GM20431 (cell line): ENCODE results near the gene MINDY4.

Experiments
- in situ Hi-C: fragments of 300-500 bp; cut with MseI, MboI; formaldehyde crosslinking; loops from one replicate; pipeline ENCODE4 v1.15.0; 2020; ENCODE audit warnings: low sequenced_read_pairs; ENCODE audit not compliant: unreplicated experiment

The MINDY4 gene

DNA sequence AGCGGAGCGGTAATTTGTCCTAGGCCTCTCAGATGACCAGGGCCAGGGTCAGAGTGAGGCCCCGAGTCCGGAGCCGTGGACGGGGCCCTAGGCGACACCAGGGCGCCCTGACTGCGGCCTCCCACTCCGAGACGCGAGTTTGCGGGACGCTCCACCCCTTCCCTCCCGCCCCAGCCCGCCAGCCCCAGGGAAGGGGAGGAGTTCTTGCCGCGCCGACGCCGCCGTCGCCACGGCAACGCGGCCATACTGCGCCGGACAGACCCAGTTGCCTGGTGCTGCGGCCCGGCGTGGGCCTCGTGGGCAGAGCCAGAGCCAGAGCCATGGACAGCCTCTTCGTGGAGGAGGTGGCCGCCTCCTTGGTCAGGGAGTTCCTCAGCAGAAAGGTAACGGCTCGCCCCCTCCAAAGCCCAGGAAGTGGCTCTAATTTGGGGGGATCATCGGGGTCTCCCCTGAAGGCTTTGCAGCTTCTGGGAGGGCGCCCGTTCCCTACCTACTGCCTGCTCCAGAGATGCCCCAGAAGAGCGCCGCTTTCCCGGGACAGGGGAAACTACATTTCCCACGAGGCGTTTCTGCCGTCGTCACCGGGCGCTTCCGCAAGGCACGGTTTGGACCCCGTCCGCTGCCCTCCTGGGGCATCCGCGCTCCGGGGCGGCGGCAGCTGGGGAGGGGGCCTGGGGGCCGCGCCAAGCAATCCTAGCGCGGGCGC lies at the start of gene MINDY4:
MINDY4 (plus strand) TSS at position 244 of the 706 bp plus-strand sequence; CDS start at position 321, 77 bp downstream.
- in situ Hi-C loops: no loop called here

DNA sequence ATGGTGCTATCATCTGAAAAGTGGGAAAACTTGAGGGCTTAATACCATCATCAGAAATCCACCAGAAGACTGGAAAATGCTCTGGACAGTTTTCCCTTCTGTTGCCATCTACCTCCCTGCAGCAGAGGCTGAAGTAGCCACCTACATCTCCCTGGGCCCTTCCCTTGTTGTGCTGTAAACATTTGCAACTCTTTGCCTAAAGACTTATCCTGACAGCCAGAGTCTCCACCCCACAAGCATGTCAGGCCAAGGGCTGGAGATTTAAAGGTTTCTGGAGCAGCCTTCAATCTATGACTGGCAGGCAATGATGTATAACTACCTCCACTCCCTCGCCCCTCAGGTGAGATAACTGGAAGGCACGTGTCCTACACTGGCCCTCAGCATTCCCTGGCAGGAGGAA lies 49.0 kb upstream of the MINDY4 start:
- in situ Hi-C loops: no loop called here

DNA sequence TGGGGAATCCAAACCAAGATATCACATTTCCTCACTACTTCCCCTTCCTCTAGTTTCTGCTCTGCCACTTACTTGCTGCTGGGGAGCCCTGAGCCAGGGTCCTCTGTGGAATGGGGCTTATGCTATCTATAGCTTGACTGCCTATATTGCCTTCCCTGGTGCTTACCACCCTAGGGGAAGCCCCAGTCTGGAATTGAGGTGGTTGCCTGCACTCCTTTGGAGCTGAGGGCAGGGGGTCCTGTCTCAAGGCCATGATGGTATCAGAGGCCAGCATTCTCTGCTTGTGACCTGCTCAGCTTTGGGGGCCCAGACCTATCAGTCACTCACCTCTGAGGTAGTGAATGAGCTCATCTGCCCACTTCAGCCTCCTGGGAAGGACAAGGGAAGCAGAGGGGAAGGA lies 48.5 kb upstream of the MINDY4 start:
- in situ Hi-C loops: no loop called here

DNA sequence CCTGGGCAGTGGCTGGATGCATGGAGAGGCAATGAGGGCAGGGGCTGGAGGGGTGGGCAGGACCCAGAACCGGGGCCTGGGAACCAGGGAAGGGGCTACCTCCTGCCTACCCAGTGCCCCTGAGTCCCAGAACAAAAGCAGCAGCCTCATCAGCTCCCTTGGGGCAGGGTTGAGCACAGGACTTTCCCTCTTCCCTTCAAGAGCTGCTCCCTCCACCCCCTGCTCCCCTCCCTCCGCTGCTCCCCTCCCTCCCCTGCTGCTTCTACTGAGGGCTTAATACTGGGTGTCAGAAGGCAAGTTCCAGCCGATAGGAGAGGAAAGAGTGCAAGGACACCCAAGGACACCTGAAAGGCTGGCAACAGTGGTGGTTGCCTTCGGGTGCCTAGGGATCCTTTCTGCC lies 47.4 kb upstream of the MINDY4 start:
- in situ Hi-C loops: no loop called here

DNA sequence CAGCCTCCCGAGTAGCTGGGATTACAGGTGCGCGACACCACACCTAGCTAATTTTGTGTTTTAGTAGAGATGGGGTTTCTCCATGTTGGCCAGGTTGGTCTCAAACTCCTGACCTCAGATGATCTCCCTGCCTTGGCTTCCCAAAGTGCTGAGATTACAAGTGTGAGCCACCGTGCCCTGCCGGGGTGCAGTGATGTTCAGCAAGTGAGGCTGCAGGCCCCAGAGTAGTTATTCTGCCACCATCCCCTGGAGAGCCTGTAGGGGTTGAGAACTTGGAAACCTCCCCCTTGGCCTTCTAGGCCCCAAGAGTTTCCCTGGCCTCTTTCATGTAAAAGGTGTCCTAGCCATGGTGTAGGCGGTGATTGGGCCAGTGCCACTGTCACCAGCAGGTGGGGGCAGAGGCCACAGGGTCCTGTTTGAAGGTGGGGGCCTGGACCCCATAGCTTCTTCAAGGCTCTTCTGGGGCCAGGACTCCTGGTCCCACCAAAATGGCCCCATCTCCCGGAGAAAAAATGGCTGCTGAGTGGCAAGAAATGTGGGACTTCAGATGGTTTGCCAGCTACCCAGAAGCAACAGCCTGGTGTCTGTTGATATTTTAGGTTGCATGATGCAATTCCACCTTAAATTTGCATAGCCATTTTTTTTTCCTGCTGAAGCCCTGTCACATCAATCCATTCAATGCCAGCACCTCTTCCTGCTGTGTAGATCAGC lies 44.8 kb upstream of the MINDY4 start:
- in situ Hi-C loops: no loop called here

DNA sequence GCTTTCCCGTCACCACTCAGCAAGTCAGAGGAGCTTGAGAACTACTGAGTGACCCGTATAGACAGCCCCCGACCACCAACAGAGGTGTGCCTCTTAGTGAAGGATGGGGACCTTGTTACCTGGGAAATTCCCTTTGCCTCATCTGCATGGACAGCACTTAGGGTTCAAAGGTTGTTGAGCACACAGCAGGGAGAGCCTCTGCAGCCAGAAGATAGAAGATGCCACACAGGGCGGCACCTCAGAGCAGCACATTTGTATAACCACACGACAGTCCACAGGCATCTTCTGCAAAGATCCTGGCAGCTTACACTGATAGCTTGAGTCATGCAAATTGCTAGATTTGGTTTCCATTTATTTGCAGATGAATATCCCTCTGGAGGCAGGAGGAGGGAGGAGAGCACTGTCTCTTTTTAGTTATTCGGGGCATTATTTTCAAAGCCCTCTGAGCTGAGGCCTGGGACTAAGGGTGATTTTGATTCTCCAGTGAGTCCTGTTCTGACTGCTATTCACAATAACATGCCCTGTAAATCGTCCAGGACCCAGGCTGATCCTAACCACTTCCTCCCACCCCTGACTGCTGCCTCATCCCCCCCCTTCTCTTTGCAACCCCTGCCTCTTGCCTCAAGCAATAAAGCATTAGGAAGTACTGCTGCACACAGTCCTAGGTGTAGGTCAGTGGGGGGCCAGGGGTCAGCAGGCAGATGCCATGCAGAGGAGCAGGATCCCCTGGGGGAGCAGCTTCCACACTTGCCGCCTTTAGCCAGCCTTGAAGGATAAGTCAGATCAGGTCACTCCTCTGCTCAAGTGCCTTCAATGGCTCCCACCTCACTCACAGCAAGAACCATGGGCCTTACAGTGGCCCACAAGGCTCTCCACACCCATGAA lies 43.9 kb upstream of the MINDY4 start:
- in situ Hi-C loops: no loop called here

DNA sequence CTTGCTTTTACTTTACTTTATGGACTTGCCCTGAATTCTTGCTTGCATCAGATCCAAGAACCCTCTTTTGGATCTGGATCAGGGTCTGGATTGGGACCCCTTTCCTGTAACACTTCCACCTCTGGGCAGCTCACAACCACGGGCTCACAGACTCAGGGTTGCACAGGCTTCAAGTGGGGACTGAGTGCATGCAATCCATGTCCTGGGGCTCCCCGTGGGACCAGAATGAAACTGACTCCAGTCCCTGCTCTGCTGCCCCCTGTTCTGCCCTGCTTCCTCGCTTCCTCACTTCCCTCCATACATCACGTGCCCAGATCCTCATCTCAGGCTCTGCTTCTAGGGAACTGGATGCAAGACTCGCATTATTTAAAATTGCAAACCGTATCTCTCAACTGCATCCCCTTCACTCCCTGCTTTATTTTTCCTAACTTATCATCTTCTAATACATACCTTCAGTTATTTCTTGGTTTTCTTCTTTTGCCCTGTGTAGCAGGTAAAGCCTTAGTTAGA lies 42.6 kb upstream of the MINDY4 start:
- in situ Hi-C loops: no loop called here

DNA sequence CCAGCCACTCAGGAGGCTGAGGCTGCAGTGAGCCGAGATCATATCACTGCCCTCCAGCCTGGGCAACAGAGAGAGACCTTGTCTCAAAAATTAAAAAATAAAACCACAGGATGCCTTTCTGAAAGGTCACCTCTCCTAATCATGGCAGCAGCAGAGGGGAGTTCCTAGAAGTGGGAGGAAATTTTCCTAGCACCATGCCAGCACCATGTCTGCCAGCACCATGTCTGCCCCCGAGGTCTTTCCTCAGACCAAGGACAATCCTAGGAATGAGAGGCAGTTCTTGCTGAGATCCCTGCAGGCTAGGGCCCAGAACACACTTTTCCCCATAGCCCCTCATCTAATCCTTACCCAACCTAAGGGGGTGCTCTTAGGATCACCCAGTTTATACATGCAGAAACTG lies 41.6 kb upstream of the MINDY4 start:
- in situ Hi-C loops: no loop called here

DNA sequence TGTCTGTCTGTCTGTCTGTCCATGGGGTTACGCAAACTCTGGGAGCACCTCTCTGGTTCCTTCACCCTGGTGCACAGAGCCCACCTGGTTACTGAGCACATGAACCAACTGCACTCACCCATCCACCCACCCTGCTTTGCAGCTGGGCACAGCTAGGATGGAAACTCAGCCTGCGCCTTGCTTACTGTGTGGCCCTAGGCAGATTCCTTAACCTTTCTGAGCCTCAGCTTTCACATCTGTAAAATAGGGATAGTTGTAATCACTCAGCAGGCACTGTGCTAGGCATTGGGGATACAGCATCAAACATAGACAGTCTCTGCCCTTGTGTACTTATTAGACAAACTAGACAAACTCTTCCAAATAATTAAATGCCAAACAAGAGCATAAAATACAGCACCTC lies 41.1 kb upstream of the MINDY4 start:
- in situ Hi-C loops: no loop called here

DNA sequence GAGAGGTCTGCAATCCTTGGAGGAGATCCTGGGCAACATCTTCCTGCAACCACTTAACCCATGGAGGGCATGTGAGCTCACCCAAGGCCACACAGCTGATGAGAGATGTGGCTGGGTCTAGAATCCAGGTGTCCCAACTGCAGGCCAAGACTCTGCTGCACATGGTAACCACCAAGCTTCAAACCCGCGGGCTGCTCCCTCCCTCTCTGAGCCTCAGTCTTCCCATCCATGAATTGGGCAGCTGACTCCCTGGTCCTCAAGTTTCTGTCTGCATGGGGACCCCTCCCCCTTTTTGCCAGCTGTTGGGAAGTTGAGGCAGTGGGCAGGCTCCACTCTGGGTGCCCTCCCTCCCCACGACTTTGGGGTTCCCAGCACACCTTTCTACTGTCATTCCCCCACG lies 40.2 kb upstream of the MINDY4 start:
- in situ Hi-C loops: no loop called here

DNA sequence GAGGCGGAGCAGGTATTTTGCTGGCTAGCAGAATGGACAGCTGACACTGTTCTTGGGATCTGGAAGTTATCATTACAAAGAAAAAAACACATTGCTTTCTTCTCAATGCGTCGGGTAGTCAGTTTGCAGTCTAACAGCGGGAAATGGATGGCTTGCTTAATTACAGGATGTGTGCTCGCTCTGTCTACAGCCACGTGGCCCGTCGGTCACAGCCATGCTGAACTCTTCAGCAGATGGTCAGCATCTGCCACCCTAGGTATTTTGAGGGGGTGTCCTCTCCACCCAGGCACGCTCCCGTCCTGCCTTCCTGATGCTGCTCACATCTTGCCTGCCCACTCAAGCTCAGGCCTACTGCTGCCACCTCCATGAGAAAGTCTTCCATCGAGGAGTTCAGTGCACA lies 39.6 kb upstream of the MINDY4 start:
- in situ Hi-C loops: no loop called here

DNA sequence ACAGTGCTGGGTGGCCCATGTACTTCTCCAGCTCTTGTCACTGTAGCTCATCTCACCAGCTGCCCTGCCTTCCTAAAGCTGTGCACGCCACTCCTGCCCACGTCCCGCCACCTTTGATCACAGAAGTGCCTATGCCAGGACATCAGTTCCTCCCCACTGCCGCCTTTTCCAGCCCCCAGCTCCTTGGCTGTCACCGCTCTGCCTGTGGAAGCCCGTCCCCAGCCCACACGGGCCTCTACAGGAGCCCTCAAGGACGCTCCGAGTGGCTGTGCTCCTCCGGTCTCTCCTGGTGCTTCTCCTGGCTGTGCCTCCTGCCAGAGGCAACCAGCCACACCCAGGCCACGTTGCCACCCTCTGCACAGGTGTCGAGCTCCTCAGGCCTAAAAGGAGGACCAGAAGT lies 38.6 kb upstream of the MINDY4 start:
- in situ Hi-C loops: no loop called here

DNA sequence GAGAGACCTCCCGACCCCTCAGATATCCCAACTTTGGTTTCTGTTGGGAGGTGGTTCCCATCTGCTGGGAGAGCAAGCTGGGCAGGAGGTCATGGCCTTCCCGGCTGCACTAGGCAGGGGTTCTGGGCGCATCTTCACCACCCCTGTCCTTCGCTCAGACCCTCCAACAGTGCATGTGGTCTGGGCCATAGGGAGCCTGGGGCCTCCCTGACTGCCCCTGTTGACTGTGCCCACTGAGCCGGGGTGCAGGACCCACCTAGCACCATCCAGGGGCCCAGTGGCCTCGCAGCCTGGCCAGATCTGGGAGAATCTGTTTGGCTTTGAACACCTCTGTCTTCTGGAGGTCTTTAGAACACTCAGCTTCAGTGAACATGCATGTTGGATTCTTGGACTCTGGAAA lies 38.0 kb upstream of the MINDY4 start:
- in situ Hi-C loops: no loop called here

DNA sequence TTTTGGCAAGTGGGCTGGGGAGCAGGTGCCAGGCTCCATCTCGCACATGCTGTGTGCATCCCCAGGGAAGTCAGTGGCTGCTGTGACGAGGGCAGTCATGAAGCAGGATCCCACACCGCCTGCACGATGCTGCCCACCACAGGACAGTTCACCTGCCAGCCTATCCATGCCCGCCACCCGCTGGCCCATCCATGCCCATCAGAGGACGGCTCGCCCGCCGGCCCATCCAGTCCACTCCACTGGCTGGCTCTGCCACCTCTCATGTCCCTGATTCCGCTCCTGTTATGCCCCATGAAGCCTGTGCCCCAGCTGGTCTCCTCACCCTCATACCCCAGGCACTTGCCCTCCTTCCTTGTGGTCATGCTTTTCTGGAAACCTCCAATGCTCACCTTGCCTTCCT lies 37.5 kb upstream of the MINDY4 start:
- in situ Hi-C loops: no loop called here

DNA sequence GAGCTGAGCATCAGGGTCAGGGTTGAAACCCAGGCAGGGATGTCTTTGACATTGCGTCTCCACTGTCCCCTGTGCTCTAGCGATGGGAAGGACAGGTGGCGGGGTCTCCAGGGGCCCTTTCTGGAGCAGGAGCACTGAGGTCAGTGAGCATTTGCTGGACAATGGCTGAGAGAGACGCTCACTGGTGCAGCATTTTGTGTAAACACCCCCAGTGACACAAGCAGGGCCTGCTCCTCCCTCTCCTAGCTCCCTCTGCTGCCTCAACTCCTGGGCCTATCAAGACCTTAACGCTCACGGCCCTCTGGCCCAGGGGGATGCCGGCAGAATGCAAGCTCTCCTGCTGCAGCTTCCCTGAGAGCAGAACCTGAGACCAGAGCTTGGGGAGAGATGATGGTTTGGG lies 36.7 kb upstream of the MINDY4 start:
- in situ Hi-C loops: no loop called here

DNA sequence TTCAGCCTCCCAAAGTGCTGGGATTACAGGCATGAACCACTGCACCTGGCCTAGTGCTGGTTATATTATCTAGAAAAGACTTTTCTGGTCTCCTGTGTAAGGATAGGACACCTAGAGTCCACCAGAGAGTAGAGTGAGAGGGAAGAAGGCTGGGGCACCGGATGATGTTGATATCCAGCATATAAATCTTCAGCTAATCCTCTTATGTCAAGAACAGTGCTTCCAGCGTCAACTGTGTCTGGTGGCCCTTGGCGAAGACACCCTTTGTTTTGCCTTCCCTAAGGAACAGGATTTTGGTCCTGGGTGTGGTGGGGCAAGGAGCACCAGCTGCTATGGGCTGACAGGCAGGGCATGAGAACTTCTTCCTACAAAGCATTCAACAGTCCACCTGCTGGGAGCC lies 35.6 kb upstream of the MINDY4 start:
- in situ Hi-C loops: no loop called here

DNA sequence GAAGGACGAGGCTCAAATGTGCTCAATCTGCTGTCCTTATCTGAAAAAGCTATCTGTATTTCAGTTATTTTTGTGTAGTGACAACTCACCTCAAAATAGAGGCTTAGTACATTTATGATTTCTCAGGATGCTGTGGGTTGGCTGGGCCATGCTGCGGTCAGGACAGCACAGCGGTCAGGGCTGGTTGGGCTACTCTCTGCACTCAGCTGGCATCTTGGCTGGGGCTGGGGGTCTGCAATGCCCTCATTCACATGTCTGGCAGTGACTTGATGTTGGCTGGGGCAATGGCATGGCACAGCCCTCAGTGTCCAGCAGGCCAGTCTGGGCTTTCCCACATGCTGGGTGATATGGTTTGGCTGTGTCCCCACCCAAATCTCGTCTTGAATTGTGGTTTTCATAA lies 34.9 kb upstream of the MINDY4 start:
- in situ Hi-C loops: no loop called here

DNA sequence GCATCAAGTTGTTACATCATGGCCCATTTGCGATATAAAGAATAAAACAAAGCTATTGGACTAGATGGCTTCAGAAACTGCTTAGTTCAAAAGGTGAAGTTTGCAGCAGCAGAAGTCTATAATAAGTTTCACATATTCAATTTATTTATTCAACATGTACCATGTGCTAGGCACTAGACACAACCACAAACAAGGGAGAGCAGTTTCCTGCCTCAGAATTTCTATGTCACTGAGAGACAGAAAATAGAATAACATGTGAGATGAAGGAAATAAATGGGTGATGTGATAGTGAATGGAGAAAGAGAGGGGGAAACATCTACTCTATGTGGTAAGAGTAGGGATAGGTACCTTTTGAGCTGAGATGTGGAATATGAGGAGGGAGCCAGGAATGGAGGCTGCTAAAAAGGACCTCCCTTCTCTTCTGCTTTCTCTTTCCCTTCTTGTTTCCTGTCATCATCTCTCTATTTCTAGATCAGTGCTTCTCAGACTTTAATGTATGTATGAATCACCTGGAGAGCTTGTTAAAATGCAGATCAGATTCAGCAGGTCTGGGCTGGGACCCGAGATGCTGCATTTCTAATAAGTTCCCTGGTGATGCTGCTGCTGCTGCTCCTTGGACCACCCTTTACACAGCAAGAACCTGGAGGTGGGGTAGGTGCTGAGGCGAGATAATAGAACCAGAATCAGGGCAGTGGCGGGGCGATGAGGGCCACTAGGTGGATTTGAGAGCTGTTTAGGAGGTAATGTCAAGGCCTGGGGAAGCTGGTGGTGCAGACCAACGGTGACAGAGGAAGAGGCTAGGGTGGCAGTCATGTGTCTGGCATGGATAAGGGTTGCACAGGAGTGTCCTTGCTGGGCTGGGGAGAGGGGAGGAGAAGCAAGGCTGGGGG lies 32.9 kb upstream of the MINDY4 start:
- in situ Hi-C loops: no loop called here

DNA sequence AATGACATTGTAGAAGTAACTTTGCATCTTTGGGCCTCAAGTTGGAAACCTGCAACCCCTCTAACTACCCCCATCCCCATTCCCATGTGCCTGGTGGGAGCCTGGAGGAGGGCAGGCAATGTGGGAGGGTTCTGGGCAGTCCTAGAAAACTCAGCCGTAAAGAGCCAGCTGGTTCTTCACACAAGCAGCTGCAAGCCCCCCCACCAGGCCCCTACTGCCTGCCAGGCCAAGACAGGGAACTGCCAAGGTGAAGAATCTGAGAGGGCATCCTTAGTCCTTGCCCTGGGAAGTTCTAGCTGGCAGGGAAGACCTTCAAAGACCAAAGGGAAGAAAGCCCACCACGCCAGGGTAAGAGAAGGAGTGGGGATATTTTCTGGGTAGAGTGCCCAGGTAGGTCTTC lies 31.5 kb upstream of the MINDY4 start:
- in situ Hi-C loops: no loop called here
